Measurements from ENCODE around the gene MCC. TPM values are rescaled to one million over a fixed set of nuclear protein-coding genes. Genes with fewer than 3 reads are reported as not detected.

Gene MCC
- total RNA-seq, 1 experiment from 2014 or later, result 23.5 TPM

DNA sequence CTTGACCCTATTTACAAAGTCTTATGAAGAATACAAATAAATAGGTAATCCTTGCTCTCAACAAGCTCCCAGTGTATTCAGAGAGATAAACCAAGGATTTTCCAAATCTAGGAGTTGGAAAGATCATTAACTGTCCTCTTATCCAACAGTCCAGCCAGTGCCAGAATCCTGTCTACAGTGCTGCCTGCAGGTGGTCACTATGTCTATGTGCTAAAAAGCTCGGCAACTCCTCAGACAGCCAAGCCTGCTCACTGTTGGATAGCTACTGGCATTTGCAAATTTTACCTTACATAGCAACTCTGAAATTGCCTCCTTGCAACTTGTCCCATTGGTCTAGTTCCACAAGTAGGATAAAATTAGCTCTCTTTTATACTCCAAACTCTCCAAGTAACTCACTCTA, 324.2 kb downstream of the MCC start:
- POLR2A ChIA-PET, result no interaction called here
- CTCF ChIA-PET, result no interaction called here
- Mint-ChIP-seq H3K27ac (no peak overlapping the region), H3K27me3 (ENCODE audit: low read depth) (no peaks in the 10 kb centered on the region), H3K9me3 (no peaks in the 10 kb centered on the region), H3K36me3 (no peaks in the 10 kb centered on the region), H3K4me3 (no peak overlapping the region), H3K4me1 (peaks cover 76% of the 10 kb centered on the region)
- TF ChIP-seq, protein P1, sequence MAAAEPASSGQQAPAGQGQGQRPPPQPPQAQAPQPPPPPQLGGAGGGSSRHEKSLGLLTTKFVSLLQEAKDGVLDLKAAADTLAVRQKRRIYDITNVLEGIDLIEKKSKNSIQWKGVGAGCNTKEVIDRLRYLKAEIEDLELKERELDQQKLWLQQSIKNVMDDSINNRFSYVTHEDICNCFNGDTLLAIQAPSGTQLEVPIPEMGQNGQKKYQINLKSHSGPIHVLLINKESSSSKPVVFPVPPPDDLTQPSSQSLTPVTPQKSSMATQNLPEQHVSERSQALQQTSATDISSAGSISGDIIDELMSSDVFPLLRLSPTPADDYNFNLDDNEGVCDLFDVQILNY (CRISPR knock-in tag; IDR thresholded peaks at IDR 0.05), result no peak
- TF ChIP-seq GABPB1 (CRISPR knock-in tag; IDR thresholded peaks at IDR 0.05), result no peak
- TF ChIP-seq, protein P2, sequence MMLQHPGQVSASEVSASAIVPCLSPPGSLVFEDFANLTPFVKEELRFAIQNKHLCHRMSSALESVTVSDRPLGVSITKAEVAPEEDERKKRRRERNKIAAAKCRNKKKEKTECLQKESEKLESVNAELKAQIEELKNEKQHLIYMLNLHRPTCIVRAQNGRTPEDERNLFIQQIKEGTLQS (CRISPR knock-in tag; conservative IDR thresholded peaks at IDR 0.05), result no peak
- no peak for TF ChIP-seq ZNF425 (CRISPR knock-in tag; conservative IDR thresholded peaks at IDR 0.05)
- TF ChIP-seq ZBTB43 (CRISPR knock-in tag; IDR thresholded peaks at IDR 0.05), result no peak
- TF ChIP-seq IRF2 (CRISPR knock-in tag; IDR thresholded peaks at IDR 0.05; ENCODE audit: borderline replicate concordance, low read depth), result no peak
- TF ChIP-seq KAT7 (CRISPR knock-in tag; IDR thresholded peaks at IDR 0.05; ENCODE audit: borderline replicate concordance), result no peak
- TF ChIP-seq NFATC4 (CRISPR knock-in tag; IDR thresholded peaks at IDR 0.05), result no peak
- TF ChIP-seq, protein P3, sequence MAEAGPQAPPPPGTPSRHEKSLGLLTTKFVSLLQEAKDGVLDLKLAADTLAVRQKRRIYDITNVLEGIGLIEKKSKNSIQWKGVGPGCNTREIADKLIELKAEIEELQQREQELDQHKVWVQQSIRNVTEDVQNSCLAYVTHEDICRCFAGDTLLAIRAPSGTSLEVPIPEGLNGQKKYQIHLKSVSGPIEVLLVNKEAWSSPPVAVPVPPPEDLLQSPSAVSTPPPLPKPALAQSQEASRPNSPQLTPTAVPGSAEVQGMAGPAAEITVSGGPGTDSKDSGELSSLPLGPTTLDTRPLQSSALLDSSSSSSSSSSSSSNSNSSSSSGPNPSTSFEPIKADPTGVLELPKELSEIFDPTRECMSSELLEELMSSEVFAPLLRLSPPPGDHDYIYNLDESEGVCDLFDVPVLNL (CRISPR knock-in tag; IDR thresholded peaks at IDR 0.05; ENCODE audit: borderline replicate concordance, low read depth), result no peak
- TF ChIP-seq, protein P4, sequence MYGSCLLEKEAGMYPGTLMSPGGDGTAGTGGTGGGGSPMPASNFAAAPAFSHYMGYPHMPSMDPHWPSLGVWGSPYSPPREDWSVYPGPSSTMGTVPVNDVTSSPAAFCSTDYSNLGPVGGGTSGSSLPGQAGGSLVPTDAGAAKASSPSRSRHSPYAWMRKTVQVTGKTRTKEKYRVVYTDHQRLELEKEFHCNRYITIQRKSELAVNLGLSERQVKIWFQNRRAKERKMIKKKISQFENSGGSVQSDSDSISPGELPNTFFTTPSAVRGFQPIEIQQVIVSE (CRISPR knock-in tag; IDR thresholded peaks at IDR 0.05; ENCODE audit: borderline replicate concordance), result no peak
- no peak for TF ChIP-seq JUN (CRISPR knock-in tag; IDR thresholded peaks at IDR 0.05)
- no peak for TF ChIP-seq ZNF416 (CRISPR knock-in tag; IDR thresholded peaks at IDR 0.05)
- TF ChIP-seq RORB (CRISPR knock-in tag; IDR thresholded peaks at IDR 0.05), result no peak
- TF ChIP-seq, protein P5, sequence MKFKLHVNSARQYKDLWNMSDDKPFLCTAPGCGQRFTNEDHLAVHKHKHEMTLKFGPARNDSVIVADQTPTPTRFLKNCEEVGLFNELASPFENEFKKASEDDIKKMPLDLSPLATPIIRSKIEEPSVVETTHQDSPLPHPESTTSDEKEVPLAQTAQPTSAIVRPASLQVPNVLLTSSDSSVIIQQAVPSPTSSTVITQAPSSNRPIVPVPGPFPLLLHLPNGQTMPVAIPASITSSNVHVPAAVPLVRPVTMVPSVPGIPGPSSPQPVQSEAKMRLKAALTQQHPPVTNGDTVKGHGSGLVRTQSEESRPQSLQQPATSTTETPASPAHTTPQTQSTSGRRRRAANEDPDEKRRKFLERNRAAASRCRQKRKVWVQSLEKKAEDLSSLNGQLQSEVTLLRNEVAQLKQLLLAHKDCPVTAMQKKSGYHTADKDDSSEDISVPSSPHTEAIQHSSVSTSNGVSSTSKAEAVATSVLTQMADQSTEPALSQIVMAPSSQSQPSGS (CRISPR knock-in tag; IDR thresholded peaks at IDR 0.05; ENCODE audit: borderline replicate concordance, low read depth), result no peak
- TF ChIP-seq ESRRA (CRISPR knock-in tag; IDR thresholded peaks at IDR 0.05; ENCODE audit: borderline replicate concordance), result no peak
- no peak for TF ChIP-seq MYBL2 (CRISPR knock-in tag; IDR thresholded peaks at IDR 0.05)
- no peak for TF ChIP-seq E2F1 (CRISPR knock-in tag; IDR thresholded peaks at IDR 0.05)
- no peak for TF ChIP-seq RELA (CRISPR knock-in tag; IDR thresholded peaks at IDR 0.05; ENCODE audit: borderline replicate concordance)
- no peak for ATAC-seq
- no peak for DNase-seq (ENCODE audit: low spot score)
